ENCODE data around the gene IGSF6. TPM values are rescaled to one million over a fixed set of nuclear protein-coding genes. Genes with fewer than 3 reads are reported as not detected.

Gene IGSF6
- total and polyA plus RNA-seq, 2 of the 13 experiments (the other 11 are each of a cell fraction or from before 2014, with no cell fraction given) = not detected

GRCh38 chr16:21600031-21600773, 52.2 kb downstream of the IGSF6 start (continued):
- TF ChIP-seq ZNF644 (CRISPR knock-in tag; IDR thresholded peaks at IDR 0.05; ENCODE audit: low read depth) = 0 out of 2 replicates have a peak, but pooled peaks have one; percentile 10
- 0 out of 2 replicates have a peak, but pooled peaks have one; percentile 10 for TF ChIP-seq ZNF639 (CRISPR knock-in tag; conservative IDR thresholded peaks at IDR 0.05)
- no peak; the same call in 1 of the 2 replicates for TF ChIP-seq ARID2 (CRISPR knock-in tag; IDR thresholded peaks at IDR 0.05; ENCODE audit: borderline replicate concordance)

- peak within 1 kb of the TSS; percentile 92 for H3K27ac ChIP-seq (ENCODE audit: extremely low read length, insufficient read depth, low read length)
- peaks cover 0 to 3% of the 10 kb centered on the region in 2 experiments; a peak in 1 of 5 replicates for H3K27me3 ChIP-seq (ENCODE audit: control insufficient read depth in 1 of 2, insufficient read depth in 2 of 2, low read length in 2 of 2)
- peaks cover 18% of the 10 kb centered on the region; the same call in 1 of the 2 replicates for H4K20me1 ChIP-seq (ENCODE audit: insufficient read depth, low read length)
- peak within 1 kb of the TSS; percentile 85 for H2AFZ ChIP-seq (ENCODE audit: low read length)
- no peaks in the 10 kb centered on the region for H3K9me3 ChIP-seq (ENCODE audit: low read length)
- peaks cover 62% of the 10 kb centered on the region for H3K4me1 ChIP-seq (ENCODE audit: insufficient read depth, low read length)
- H3K4me2 ChIP-seq (ENCODE audit: low read depth, low read length) = peak within 1 kb of the TSS; percentile 87
- in situ Hi-C loops (cut with HindIII; ENCODE audit: extremely low pct_ligation_motif_present, low pct_unique_long_range_greater_than_20kb) (loop anchor here (5.0 to 10.0 kb wide), 2 partner anchors 38 to 75 kb away; no protein-coding TSS in a partner anchor), intact Hi-C loops (cut with micrococcal nuclease; ENCODE audit: unreplicated experiment) (loop anchor here (1.0 kb wide), 1 partner anchor 39 kb away; no protein-coding TSS in a partner anchor)
- DNase-seq (ENCODE audit: low spot score) (peak; percentile 94), FAIRE-seq (no peak), ATAC-seq (peak; percentile 93)
- CTCF ChIA-PET (ENCODE audit: low intra/inter-chr PET ratio, low total read pairs) = no interaction called here
- H3K9ac ChIP-seq (ENCODE audit: insufficient read depth, low read depth, low read length) = peak within 1 kb of the TSS; percentile 90
- POLR2A ChIA-PET = interaction anchor here (0.6 to 1.0 kb wide), 3 partner anchors 9 to 39 kb away, joined by 3 to 4 read pairs (median 3); no protein-coding TSS in a partner anchor
- no peaks in the 10 kb centered on the region for H3K36me3 ChIP-seq (replicated peaks in 1 of 2; ENCODE audit: control insufficient read depth in 1 of 2, insufficient read depth in 2 of 2, low read length in 2 of 2)
- WGBS (ENCODE audit: low lambda C conversion rate) = under 1% methylated on average over 50 of the region's 100 CpGs
- BruUV-seq (replicated peaks) = no TSS peak
- H3K79me2 ChIP-seq (ENCODE audit: insufficient read depth, low read length) = peaks cover 44% of the 10 kb centered on the region
- H3K4me3 ChIP-seq (replicated peaks in 1 of 3; ENCODE audit: insufficient read depth in 1 of 3, low read depth in 2 of 3, low read length in 3 of 3) = peak within 1 kb of the TSS; percentile 79 to 99 (median 95)
- TF ChIP-seq MYPOP (CRISPR knock-in tag; IDR thresholded peaks at IDR 0.05) (peak; percentile 96), ZBED4 (CRISPR knock-in tag; IDR thresholded peaks at IDR 0.05; ENCODE audit: borderline replicate concordance) (peak; percentile 89), KLF11 (CRISPR knock-in tag; IDR thresholded peaks at IDR 0.05) (peak; percentile 96), ATF6 (CRISPR knock-in tag; conservative IDR thresholded peaks at IDR 0.05) (peak; percentile 93; the same call in 1 of the 2 replicates), GPBP1L1 (CRISPR knock-in tag; IDR thresholded peaks at IDR 0.05) (no peak)
These were observed 53.0 kb downstream of the IGSF6 start, which contains the start of gene METTL9 for GRCh38 chr16:21599122-21600030. Gene METTL9, plus strand, starts transcription at chr16:21599577. Its CDS starts 157 bp downstream, at chr16:21599734.
